GM19351 (cell line): Measurements from ENCODE around the gene DNASE1L3.

Source experiments
- ATAC-seq: cut with Tn5 transposase; IDR thresholded peaks from one replicate; pipeline ENCODE4 v1.9.1; 2021; ENCODE audit warnings: mild to moderate bottlenecking, moderate library complexity; ENCODE audit not compliant: unreplicated experiment

DNASE1L3 gene

DNA sequence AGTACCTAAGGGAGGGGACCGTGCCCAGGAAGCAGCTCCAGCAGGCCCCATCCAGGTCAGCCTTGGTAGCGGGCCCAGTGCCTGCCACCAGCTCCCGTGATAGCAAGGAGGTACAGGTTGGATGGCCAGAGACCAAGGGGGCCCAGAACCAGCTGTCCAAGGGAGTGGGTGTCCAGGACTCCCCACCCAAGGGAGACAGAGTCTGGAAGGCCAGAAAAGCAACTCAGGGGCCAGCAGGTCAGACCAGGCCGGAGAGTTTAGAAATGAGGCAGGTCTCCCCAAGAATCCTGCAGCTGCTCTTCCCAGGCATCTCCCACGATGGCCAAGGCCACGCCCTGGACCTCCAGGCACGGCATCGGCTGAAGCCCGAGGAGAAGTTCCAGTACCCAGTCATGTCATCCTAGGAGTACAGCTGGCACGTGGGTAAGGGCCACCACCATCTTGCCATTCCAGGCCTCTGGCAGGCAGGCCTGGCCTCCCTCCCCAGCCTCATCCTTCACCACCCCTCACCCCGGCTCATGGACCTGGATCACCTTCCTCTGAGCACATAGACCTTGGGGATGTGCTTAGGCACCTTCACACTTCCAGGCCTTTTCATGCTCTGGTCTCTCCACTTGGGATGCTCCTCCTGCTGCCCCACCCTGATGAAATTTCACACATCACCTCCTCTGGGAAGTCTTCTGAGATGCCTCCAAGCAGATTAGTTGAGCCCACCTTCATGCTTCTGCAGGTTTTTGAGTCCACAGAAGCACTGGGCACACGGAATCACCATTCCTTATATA is 30.5 kb downstream of the DNASE1L3 start:
- ATAC-seq: no peak

DNA sequence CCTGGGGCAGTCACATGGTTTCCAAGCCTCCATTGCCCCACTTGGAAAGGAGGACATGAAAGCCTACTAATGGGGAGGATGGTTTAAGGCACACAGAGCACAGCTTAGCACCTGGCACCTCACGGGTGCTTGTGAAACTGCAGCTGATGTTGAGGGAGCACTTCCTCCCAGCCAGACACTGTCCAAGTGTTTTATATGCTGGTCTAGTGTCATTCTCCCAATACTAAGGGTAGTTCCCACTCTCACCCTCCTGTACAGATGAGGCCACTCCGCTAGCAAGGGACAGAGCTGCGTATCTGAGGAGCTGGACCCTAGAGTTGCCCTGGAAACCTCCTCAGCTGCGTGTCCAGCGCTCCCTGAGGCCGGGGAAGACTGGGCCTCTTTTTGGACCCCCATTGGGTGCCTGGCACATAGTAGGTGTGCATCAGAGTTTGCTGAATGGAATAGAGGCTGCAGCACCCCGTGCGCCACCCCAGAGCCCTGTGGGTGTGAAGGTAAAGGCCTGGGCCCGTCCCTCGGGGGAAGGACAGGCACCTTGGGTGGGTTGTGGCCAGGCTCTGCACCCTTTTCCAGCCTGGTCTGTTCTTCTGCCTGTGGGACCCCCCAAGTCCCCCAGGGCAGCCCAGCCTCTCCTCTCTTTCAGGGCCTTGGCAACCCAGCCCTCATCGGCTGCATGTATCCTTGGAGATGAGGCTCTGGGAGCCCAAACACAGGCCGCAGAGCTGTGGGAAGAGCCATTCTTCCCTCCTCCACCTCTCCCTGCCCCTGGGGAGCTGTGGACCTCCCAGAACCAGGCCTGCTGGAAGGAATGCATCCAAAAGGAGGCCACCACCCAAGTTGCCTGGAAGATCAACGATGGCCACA is 31.3 kb downstream of the DNASE1L3 start:
- ATAC-seq: no peak

DNA sequence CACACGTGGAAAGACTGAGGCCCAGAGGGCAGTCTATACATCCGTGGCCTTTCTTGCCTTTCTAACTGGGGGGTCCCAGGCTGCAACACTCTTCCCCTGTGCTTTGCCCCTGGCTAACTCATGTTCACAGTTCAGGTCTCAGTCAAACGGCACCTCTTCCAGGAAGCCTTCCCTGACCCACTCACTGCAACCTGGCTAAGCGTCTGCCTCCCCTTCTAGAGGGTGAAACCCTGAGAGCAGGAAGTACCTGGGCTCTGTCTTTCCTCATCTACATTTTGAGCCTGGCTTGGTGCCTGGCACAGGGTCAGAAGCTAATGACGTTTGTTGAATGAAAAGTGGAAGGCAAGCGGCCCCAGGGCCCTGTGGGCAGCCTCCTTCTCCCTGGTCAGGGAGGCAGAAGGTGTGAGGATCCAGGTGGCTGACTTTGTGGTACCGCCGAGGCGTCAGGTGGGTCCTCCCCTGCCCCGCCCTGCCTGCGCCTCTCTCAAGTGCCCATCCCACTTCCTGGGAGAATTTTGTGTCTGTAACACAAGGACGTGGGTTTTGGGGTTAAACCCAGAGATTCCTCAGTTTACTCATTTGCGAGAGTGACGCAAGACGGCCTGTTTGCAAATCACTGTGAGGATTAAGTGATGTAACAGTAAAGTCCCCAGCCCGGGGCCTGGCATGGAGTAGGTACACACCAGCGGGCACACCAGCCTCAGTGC is 32.1 kb downstream of the DNASE1L3 start:
- ATAC-seq: no peak

DNA sequence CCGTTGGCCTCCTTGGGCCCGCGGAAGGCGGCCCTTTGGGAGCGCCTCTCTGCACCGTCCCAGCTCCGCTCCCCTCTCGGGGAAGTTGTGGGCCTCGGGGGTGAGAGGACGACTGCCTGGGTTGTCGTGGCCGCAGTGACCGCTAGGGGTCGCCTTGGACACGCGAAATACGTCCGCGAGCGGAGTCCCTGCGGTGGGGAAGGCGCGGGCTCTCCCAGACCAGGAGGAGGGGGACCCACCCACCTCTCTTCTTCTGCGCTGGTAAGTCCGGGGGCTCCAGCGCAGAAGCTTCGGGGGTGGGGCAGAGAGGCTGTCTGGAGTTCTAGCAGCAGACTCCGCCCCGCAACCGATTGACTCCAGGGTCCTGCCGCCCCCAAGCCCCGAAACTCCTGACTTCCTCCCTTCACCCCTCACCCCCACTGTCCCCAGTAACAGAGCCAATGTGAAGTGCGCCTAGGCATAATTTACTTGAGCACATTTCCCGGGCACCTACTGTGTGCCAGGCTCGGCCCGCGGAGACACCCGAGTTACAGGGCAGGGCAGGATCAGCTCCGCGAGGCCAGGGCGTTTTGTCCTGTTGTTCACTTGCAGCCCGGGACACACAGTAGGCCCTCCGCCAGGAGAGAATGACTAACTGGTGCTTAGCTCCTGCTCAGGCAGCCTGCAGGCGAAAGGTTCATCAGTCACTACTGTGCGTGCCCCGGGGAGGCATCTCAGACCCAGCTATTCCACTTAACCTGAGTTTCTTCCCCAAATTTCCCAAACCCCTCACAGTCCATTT is 32.8 kb downstream of the DNASE1L3 start:
- peak; percentile 85 for ATAC-seq

DNA sequence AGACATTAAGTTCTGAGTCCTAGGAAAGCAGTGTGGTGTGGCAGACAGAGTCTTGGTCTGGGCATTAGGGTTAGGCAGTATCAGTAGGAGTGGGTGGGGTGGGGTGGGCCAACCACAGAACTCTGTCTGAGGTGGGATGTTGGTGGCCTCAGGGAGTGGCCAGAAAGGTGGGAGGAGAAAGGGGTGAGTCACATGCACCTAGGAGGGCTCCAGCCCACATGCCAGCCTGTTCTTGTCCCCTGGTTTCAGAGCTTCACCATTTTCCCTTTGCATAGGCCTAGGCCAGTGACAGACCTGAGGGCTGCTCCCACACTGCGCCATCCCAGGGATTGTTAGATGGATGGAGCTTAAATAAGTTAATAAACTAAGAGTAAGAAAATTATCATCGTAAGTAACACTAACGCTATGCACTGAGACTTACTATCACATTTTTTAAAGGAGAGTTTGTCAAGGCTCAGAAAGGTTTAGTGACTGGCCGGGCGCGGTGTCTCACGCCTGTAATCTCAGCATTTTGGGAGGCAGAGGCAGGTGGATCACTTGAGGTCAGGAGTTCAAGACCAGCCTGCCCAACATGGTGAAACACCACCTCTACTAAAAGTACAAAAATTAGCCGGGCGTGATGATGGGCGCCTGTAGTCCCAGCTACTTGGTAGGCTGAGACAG is 33.8 kb downstream of the DNASE1L3 start:
- no peak for ATAC-seq

DNA sequence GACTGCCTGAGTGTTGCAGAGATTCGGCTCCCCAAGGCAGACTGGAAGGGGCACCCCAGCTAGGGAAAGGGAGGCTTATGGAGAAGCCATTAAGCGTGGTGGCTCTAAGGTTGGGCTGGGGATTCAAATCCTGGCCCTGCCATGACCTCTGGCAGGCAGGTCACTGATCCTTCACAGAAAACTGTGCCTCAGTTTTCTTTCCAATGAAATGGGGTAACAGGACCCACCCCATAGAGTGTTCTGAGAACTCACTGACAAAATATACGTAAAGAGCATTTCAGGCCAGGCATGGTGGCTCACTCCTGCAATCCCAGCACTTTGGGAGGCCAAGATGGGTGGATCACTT is 34.6 kb downstream of the DNASE1L3 start:
- ATAC-seq: no peak

DNA sequence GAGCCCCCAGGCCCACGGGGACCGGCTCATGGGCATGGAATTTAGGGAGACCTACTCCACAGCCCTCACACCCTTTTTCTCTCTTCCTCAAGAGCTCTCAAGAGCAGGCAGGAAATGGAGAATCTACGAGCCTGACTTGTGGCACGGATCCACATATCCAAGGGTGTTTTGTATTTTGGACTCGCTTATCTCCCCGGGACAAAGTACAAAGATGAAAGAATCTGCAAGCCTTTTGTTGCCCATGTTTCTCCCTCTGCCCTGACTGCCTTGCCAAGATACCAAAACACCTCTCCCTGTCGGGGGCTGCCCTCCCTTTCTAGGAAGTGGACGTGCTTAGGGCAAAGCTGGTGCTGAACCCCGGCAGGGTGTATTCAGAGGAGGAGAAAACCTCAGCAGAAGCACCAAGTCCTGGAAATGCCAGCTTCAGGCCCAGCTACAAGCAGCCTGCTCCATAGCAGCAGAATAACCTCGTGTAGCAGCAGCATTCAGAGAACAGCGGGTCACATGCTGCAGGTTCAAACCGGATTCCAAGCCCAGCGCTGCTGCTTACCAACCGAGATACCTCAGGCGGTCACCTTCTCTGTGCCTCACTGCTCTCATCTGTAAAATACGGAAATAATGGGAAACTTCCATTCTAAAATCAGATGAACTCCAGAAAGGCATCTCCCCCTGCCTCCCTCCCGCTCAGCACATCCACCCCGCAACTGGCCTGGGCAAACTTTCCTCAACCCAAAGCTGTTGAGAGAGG is 35.2 kb downstream of the DNASE1L3 start:
- ATAC-seq: no peak

DNA sequence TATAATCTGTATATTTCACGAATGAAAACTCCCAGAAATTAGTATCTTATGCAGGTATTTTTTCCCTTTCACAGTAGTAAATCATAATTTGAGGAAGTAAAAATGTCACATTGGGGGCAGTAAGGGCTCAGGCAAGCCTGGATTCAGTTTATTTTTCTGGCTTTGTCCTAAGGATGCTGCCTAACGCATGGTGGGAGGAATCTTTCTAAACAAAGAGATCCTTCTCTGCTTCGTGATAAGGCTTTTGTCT is 35.7 kb downstream of the DNASE1L3 start:
- ATAC-seq: no peak

DNA sequence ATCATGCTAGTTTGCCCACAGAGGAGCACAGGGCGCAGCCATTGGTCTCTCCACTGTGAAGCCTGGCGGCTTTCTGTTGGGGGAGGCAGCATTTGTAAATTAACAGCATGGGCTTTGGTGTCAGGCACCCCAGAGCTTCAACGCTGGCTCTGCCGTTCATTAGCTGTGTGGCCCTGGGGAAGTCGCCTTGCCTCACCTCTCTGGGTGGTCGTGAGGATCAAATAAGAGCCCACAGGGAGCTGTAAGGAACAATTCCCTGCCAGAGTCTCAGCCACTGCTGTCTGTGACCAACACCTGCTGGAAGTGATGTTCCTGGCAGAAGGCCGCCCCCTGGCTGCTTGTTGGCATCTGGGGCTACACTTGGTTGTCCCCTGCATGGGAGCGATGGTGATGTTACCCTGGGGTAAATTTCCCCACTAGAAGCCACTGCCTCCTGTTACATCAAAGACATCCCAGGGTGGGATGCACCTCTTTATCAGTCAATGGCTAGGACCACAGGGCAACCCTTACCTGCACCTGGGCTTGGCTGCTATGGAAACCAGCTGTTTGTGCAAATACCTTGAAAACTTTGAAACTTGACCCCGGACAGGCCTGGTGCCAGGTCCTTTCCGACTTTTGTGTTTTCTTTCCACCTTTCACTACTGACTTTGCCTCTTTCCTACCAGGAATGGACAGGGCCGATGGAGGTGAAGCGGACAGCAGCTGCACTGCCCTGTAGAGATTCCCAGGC is 36.9 kb downstream of the DNASE1L3 start:
- no peak for ATAC-seq

DNA sequence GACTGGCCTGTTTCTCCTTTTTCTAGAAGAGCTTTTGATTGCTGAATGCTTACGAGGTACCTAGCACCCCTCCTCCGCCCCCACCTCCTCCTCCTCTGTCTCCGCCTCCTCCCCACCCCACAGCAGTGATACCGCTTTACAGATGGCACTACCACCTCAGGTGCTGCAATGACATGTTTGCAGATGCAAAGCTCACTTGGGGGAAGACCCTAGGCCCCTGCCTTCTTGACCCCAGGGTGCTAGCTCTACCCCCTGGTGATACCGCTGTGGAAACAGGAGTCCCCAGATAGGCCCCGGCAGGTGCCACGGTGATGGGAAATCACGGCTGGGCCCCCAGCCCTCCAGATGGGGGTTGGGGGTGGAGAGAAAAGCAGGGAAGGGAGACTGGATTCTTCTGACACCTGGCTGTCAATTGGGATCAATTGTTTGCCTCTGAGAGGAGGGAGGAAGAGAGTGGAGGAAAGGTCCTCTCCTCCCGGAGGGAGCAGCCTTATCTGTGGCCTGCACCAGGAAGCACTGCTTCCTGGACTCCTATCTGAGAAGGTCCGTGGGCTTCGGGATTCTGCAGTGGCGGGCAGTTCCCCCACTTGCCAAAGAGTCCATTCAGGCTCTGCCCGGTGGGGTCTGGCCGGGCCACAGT is 37.6 kb downstream of the DNASE1L3 start:
- no peak for ATAC-seq

DNA sequence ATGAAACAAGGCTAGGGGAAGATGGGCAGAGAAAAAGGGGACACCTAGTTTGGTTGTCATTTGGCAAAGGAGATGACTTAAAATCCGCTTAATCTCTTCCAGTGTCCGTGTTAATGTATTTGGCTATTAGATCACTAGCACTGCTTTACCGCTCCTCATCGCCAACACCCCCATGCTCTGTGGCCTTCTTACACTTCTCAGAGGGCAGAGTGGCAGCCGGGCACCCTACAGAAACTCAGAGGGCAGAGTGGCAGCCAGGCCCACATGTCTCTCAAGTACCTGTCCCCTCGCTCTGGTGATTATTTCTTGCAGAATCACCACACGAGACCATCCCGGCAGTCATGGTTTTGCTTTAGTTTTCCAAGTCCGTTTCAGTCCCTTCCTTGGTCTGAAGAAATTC is 39.6 kb downstream of the DNASE1L3 start:
- ATAC-seq: no peak

DNA sequence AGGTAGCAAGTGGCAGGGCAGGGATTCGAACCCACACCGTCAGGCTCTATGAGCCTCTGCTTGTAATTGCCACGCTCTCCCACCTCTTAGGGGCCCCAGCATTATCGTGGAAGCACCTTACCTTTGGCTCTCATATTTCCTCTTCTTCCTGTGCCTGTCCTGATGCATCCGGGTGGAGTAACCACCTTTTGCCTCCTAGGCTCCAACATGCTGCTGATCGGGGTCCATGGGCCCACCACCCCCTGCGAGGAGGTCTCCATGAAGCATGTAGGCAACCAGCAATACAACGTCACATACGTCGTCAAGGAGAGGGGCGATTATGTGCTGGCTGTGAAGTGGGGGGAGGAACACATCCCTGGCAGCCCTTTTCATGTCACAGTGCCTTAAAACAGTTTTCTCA is 40.4 kb downstream of the DNASE1L3 start:
- ATAC-seq: no peak

DNA sequence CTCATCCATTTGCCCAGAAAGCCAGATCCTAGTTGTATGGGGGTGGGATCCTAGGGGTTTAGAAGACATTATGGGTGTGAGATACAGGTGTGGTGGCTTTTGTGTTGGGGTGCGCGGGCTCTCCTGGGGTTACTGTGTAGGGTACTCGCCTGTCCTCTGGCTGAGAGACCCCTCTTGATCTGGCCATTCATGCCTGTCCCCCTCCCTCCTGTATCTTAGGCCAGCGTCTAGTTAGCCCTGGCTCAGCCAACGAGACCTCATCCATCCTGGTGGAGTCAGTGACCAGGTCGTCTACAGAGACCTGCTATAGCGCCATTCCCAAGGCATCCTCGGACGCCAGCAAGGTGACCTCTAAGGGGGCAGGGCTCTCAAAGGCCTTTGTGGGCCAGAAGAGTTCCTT is 41.4 kb downstream of the DNASE1L3 start:
- ATAC-seq: no peak

DNA sequence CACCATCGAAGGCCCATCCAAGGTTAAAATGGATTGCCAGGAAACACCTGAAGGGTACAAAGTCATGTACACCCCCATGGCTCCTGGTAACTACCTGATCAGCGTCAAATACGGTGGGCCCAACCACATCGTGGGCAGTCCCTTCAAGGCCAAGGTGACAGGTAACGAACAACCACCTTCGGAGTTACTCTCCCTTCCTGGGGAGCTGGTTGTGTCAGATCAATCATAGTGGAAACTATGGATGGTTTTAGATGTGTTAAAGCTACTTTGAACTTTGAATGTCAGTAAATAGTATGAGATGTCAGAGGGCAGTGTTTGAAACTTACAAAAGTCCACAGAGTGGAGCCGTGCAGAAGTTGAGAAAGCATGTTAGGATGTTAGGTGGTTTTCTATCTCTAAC is 42.3 kb downstream of the DNASE1L3 start:
- no peak for ATAC-seq

DNA sequence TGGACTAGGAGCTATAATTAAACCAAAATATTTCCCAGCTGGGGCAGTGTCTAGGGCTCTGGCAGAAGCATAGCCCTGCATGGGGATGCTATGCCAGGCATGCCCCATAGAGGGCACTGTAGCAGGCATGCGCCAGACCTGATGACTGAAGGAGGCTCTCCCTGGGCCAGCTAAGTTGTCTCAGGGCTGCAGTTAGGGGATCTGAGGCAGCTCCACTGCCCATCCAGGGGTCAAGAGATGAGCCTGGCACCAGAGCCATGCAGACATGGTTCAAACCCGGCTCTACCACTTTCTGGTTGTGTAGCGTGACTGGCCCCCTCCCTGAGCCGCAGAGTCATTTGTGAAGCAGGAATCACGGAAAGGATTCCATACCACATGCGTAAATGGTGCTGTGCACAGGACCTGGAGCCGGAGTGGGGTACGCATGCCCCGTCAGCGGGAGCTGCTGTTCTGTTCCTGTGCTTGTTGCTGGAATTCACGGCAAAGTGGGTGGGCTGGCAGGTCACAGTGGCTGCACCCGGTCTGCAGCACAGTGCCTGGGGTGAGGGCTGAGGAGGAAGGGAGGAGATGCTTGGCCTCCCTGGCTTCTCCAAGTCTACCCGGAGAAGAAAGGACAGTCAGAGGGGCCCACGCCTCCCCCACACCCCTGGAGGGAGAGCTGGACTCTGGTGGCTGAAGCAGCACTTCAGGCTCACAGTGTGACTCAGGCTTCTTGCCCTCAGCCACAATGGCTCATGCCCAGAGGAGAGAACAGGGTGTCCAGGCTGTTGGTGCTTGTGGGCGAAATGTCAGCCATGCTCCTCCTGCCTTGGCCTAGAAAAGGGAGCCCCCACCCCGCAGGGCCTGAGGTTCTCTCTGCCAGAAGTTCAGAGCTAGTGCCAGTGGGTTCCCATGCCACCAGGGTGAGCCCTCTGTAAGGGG is 43.1 kb downstream of the DNASE1L3 start:
- ATAC-seq: peak; percentile 59

DNA sequence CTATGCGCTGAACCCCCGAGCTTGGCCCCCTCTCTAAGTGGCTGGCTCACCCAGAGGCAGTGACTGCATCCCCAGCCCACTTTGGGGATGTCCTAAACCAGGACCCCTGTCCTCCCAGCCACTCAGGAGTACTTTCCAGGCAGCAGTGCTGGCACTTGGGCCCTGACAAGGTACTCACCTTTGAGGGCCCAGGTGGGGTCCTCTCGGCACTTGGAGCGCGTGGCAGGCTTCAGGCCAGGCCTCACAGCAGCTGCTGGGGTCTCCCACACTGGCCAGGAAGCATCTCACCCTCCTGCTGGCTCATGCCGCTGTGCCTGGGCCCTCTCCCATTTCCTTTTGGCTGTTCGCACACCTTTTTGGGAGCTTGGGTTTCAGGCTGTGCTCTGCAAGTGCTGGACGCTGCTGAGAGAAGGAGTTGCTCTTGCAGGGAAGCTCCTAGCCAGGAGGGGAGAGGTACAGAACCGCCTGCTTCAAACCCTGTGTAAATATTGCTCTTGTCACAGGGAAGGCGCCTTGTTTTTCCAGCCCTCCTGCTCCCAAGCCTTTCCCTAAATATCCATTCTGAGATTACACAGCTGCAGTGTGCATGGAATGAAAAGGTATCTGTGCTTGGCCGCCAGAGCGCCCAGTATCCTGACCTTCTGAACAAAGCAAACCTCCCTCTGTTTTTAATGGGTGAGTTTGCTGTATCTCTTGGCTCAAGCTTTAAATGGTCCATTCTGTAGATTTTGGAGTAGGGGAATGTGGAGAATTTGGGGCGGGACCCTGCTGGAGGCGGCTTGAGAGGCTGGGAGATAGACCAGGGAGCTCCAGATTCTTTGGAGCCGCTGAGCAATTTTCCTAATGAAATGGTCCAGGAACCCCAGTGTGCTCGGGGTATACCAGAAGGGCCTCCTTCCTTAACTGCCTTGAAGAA is 45.6 kb downstream of the DNASE1L3 start:
- no peak for ATAC-seq
